Nephron (organoid): ENCODE results near the gene DLX3.

Experiments
- H3K27ac Mint-ChIP-seq, 3 experiments: 2 replicates each; pipeline ENCODE4 v1.8.0; 2020; ENCODE audit warnings: mixed read lengths in 3 of 3, mild to moderate bottlenecking in 2 of 3, moderate library complexity in 1 of 3
- H3K27me3 Mint-ChIP-seq: 2 replicates; pipeline ENCODE4 v1.8.0; 2021; ENCODE audit warnings: low read depth, mild to moderate bottlenecking, moderate library complexity, mixed read lengths
- H3K36me3 Mint-ChIP-seq: 2 replicates; pipeline ENCODE4 v1.8.0; 2020; ENCODE audit warnings: low read depth, mixed read lengths
- H3K4me1 Mint-ChIP-seq: 2 replicates; pipeline ENCODE4 v1.8.0; 2020; ENCODE audit warnings: mixed read lengths
- H3K4me3 Mint-ChIP-seq, 3 experiments: 2 replicates each; pipeline ENCODE4 v1.8.0; 2020; ENCODE audit warnings: mild to moderate bottlenecking in 3 of 3, mixed read lengths in 3 of 3, moderate library complexity in 2 of 3
- H3K9me3 Mint-ChIP-seq: 2 replicates; pipeline ENCODE4 v1.8.0; 2020; ENCODE audit warnings: mixed read lengths
- TF ChIP-seq, protein P1 (sequence below), 3 experiments: fragments of 200-600 bp; sonication (generic); IDR thresholded peaks; one replicate each; pipeline ENCODE4 v1.5.0; 2021; ENCODE audit warnings: antibody characterized with exemption in 3 of 3; ENCODE audit not compliant: unreplicated experiment in 3 of 3

DLX3 gene

DNA sequence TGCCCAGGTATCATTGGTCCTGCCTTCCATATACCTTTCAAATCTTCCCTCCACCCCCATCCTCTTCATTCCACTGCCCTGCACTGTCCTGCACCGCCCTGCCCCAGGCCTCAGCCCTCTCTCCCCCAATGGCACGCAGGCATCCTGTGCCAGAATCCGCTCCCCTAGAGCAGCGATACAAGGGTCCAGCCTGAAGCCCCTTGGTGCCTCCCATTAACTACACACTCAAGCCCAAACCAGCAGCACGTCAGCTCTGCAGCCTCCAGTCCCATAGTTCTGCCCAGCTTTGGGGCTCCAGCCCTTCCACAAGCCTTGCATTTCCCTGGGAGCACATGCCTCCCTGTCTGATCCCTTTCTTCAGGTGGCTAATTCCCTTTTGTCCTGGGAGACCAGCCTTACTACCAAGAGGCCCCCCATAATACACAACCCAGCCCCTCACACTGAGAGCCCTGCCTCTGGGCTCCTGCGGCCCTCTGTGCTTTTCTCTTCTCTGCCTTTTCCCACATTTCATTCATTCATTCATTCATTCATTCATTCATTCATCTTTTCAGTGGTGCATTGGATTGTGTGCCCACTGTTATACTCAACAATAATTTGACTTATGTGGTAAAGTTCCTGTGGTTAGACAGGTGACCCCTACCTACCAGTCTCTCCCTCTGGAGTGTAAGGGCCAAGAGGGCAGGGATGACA is 26.8 kb upstream of the DLX3 start:
- peaks cover 18% of the 10 kb centered on the region for H3K27me3 Mint-ChIP-seq
- H3K36me3 Mint-ChIP-seq: no peaks in the 10 kb centered on the region
- H3K4me3 Mint-ChIP-seq: no peak overlapping the region
- H3K9me3 Mint-ChIP-seq: no peaks in the 10 kb centered on the region
- peaks cover 17% of the 10 kb centered on the region for H3K4me1 Mint-ChIP-seq
- no peak overlapping the region for H3K27ac Mint-ChIP-seq
- TF ChIP-seq, protein P1, sequence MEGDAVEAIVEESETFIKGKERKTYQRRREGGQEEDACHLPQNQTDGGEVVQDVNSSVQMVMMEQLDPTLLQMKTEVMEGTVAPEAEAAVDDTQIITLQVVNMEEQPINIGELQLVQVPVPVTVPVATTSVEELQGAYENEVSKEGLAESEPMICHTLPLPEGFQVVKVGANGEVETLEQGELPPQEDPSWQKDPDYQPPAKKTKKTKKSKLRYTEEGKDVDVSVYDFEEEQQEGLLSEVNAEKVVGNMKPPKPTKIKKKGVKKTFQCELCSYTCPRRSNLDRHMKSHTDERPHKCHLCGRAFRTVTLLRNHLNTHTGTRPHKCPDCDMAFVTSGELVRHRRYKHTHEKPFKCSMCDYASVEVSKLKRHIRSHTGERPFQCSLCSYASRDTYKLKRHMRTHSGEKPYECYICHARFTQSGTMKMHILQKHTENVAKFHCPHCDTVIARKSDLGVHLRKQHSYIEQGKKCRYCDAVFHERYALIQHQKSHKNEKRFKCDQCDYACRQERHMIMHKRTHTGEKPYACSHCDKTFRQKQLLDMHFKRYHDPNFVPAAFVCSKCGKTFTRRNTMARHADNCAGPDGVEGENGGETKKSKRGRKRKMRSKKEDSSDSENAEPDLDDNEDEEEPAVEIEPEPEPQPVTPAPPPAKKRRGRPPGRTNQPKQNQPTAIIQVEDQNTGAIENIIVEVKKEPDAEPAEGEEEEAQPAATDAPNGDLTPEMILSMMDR (IDR thresholded peaks at IDR 0.05; ENCODE audit: unreplicated experiment in 3 of 3): no peak

DNA sequence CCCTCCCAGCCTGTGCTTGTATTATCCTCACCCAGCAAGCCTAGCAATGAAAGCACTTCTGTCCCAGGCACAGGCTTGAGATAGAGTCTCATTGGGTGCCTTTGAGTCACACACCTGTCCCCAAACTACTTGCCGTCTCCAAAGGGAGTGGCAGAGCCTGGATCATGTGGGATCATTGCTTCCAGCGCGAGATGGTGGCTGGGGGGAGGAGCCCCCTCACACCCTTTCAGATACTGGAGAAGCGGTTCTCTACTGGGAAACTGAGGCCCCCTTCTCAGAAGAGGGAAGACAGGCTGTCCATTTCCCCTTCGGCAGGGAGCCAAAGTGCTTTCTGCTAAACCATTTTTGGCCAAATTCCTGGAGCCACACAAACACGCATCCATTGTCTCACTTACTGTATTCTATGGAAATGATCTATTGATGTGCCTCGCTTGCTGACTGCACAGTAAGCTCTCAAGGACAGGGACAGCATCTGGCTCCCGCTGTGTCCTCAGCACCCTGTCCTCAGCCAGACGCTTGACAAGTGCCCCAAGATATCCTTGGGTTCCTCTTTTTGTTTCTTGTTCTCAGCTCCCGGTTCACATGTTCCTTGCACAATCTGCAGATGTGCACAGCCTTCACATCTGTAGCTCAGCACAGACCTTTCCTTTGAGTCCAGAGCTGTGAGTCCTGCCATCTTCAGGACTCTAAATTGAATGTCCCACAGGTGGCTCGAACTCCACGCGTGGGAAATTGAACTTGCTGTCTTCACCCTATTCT is 26.0 kb upstream of the DLX3 start:
- Mint-ChIP-seq H3K9me3 (no peaks in the 10 kb centered on the region), H3K4me1 (peaks cover 12% of the 10 kb centered on the region), H3K4me3 (no peak overlapping the region), H3K27me3 (peaks cover 26% of the 10 kb centered on the region), H3K27ac (no peak overlapping the region), H3K36me3 (no peaks in the 10 kb centered on the region)
- TF ChIP-seq, protein P1 (IDR thresholded peaks at IDR 0.05; ENCODE audit: unreplicated experiment in 3 of 3): no peak

- peaks cover 10% of the 10 kb centered on the region for H3K9me3 Mint-ChIP-seq
- H3K27ac Mint-ChIP-seq: no peak overlapping the region
- no peak overlapping the region for H3K4me3 Mint-ChIP-seq
- peaks cover 12% of the 10 kb centered on the region for H3K4me1 Mint-ChIP-seq
- H3K36me3 Mint-ChIP-seq: no peaks in the 10 kb centered on the region
- H3K27me3 Mint-ChIP-seq: peaks cover 26% of the 10 kb centered on the region
- TF ChIP-seq, protein P1 (IDR thresholded peaks at IDR 0.05; ENCODE audit: unreplicated experiment in 3 of 3): no peak
Observed at GRCh38 chr17:50018909-50019308, 23.9 kb upstream of the DLX3 start.

- Mint-ChIP-seq H3K4me3 (no peak overlapping the region), H3K27ac (no peak overlapping the region), H3K36me3 (no peaks in the 10 kb centered on the region), H3K27me3 (peaks cover 20% of the 10 kb centered on the region), H3K4me1 (peaks cover 6% of the 10 kb centered on the region), H3K9me3 (peaks cover 40% of the 10 kb centered on the region)
- TF ChIP-seq, protein P1 (IDR thresholded peaks at IDR 0.05; ENCODE audit: unreplicated experiment in 3 of 3): no peak
Observed at GRCh38 chr17:50015146-50015545, 20.1 kb upstream of the DLX3 start.

DNA sequence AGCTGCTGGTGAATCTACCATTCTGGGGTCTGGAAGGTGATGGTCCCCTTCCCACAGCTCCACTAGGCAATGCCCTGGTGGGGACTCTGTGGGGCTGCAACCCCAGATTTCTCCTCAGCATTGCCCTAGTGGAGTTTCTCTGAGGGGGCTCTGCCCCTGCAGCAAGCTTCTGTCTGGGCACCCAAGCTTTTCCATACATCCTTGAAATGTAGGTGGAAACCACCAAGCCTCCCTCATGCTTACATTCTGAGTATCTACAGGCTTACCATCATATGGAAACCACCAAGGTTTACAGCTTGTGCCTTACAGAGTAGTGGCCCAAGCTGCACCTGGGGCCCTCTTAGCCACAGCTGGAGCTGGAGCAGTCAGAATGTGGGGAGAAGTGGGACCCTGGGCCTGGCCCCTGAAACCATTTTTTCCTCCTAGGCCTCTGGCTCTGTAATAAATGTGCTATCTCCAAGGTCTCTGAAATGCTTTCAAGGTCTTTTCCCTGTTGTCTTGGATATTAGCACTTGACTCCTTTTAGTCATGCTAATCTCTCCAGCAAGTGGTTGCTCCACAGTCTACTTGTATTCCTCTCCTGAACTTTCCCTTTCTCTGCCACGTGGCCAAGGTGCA is 19.6 kb upstream of the DLX3 start:
- peaks cover 20% of the 10 kb centered on the region for H3K27me3 Mint-ChIP-seq
- TF ChIP-seq, protein P1 (IDR thresholded peaks at IDR 0.05; ENCODE audit: unreplicated experiment in 3 of 3): no peak
- no peak overlapping the region for H3K27ac Mint-ChIP-seq
- H3K4me3 Mint-ChIP-seq: no peak overlapping the region
- H3K36me3 Mint-ChIP-seq: no peaks in the 10 kb centered on the region
- peaks cover 41% of the 10 kb centered on the region for H3K9me3 Mint-ChIP-seq
- peaks cover 6% of the 10 kb centered on the region for H3K4me1 Mint-ChIP-seq
